DMS 273 treated with DMSO at 0.1 percent for 48 hours (cell line): ENCODE data around the gene DYNLL1.
"Not testable (repeated sequence)": the region's sequence is repeated elsewhere in the genome, so short reads cannot be mapped to it uniquely, and the experiment has no call there.

Source experiments
- DNase-seq: peaks from one replicate; lab custom pipeline; 2025; lab: John Stamatoyannopoulos, UW

DYNLL1 gene

DNA sequence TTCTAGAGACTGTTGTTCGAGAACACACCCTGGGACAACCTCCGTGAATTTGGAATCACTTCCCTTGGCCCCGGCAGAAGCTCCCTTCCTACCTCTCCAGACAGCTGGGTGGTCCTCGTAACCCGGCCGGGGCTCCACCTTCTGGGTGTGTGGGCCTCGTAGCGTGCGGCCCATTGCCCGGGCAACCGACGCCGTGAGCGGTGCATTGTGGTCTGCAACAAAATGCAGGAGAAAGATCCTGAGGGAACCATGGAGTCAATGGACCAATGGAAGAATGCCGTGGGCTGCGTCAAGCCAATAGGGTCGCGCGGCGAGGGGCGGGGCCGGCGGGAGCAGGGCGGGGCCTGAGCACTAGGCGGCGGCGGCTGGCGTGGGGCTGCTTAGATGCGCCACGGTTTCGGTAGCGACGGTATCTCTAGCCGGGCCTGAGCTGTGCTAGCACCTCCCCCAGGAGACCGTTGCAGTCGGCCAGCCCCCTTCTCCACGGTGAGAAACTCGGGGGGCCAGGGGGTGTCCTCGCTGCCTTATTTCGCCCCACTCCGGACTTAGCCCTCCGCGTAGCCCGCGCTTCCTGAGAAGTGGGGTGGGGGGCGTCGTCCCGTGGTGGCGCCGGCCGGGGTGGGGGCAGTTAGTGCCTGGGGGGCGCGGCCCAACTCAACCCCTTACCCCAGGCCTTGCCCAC lies at the start of gene DYNLL1:
Gene DYNLL1, plus strand, starts transcription at position 383 of the 682 bp plus-strand sequence. CDS start 309 bp downstream, outside the sequence.
- DNase-seq = peak; percentile 75

DNA sequence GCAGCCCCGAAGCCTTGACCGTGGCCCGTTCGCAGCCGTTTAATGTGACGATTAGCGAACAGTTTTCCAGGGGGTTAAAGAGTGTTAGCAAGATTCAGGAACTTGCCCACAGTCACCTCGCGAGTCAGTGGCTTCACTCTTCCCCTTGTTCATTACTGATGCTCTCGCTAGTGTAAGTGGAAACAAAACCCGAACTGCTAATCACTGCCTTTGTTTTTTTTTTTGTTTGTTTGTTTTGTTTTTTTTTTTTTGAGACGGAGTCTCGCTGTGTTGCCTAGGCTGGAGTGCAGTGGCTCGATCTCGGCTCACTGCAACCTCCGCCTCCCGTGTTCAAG lies 49.1 kb upstream of the DYNLL1 start:
- DNase-seq = not testable (repeated sequence)

DNA sequence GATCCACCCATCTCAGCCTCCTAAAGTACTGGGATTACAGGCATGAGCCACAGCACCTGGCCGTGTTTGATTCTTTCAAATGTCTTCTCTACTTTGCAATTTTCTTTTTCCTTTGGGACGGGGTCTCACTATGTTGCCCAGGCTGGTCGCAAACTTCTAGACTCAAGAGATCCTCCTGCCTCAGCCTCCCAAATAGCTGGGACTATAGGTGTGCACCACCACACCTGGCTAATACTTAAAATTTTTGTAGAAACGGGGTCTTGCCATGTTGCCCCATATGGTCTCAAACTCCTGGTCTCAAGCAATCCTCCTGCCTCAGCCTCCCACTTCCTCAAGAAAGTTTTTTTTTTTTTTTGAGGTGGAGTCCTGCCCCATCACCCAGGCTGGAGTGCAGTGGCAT lies 47.9 kb upstream of the DYNLL1 start:
- DNase-seq = no peak

DNA sequence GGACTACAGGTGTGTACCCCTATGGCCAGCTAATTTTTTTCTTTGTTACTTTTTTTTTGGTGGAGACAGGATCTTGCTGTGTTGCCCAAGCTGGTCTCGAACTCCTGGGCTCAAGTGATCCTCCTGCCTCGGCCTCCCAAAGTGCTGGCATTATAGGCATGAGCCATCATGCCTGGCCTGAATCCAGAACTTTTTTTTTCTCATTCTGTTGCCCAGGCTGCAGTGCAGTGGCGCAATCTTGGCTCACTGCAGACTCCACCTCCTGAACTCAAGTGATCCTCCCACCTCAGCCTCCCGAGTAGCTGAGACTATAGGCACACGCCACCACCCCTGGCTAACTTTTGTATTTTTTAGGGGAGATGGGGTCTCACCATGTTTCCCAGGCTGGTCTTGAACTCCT lies 43.4 kb upstream of the DYNLL1 start:
- DNase-seq = not testable (repeated sequence)

DNA sequence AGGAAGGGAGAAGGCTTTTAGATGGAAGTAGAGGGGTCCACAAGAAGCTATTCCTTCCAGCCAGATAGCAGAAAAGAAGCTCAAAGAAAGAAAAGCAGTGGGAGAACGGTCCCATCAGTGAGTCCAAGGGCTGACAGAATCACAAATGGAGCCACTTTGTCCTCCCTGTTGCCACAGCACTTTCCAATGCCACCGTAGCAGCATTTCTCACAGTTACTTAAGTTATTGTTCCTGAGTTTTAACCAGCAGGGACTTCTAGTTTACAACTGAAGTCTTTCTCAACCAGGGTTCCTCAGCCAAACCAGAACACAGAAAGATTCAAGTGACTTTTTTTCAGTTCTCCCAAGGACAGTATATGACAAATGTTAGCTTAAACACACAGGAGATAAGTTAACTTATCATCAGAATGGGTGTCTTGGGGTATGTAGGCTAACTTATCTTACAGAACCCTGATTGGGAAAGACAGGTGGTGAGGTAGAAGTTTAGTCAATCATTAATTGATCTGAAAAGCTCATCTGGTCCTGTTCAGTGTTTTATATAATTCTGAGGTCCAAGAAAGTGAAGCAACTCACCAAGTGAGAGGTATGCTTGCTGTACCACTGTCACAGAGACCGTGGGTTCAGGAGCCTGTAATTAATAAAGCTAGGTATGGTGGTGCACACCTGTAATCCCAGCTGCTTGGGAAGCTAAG lies 42.7 kb upstream of the DYNLL1 start:
- no peak for DNase-seq

DNA sequence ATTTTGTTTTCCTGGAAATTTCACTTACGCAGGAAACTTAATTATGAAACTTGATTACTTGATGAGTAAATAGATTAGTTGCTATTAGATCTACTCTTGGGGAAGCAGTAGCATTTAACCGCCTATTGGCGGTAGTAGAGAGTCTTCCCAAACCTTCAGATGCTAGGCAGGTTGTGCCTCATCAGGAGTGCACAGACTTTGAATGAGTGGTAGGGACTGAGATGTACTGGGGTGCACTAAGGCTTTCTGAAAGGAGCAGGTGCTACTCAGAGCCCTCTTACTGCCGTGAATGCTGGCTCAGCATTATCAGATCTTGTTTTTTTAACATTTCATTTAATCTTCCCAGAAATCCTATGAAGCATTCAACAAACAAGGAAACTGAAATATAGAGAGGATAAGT lies 41.9 kb upstream of the DYNLL1 start:
- DNase-seq = no peak

DNA sequence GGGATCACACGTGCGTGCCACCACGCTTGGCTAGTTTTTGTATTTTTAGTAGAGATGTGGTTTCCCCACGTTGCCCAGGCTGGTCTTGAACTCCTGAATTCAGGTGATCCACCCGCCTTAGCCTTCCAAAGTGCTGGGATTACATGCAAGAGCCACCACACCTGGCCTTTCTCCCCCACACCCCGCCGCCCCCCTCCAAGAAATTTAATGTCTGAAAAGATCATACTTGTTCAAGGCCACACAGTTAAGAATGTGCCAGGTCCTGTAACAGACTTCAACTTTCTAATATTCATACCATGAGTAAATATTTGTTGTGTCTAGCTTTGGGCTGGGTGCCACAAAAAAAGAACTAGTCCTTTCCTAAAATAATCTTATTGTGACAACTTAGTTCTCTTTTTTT lies 40.6 kb upstream of the DYNLL1 start:
- DNase-seq = no peak

DNA sequence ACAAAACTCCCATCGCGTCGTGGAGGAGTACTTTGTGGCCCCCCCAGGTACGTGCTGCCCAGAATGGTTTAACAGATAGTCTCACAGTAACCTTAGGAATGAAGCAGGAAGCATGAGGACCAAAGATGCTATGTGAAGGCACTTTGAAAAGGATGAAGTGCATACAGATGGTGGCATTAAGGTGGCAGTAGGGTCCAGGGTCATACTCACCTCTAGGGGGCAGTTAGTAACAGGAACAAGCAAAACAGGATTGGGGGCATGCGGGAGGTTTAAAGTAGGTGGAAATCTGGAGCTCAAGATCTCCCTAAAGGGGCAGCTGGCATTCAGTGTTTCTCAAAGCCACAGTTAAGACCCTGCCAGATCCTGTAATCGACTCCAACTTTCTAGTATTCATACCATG lies 38.8 kb upstream of the DYNLL1 start:
- DNase-seq = no peak

DNA sequence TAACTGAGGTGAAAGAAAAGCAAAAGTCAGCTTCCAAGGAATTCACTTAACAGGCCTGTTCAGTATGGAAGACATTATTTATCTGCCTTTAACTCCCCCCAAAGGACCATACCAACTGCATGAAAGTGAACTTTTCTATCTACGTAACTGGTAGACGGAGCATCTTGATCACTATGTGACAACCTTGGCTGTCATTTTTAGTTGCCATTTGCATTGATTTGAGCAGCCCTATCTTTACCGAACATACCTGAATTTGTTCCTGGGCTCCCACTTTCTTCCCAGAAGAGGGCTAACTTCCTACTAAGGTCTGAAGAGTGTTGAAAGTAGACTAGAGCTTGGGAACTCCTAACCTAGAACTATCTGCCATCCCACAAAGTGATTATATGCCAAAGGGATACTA lies 35.8 kb upstream of the DYNLL1 start:
- no peak for DNase-seq

DNA sequence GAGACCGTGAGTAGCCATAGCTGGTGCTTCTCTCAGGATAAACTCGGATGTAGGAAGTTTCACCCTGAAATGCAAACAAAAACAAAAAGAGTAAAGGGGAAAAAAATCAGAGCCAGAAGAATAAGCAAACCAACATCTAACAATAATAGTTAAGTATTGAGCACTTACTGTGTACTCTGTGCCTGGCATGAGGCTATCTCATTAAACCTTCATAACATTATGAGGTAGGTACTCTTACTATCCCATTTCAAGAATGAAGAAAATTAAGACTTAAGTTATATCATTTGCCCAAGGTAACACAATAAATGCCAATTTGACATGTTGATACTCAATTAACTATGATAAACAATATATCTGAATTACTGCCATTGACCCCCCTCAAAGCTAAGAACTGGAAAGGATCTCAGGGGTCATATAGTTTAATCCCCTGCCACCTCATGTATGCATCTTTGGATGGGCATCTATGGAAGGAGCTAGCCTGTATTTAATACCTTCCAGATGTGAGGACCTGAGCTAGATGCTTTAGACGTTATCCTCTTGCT lies 33.7 kb upstream of the DYNLL1 start:
- DNase-seq = no peak

DNA sequence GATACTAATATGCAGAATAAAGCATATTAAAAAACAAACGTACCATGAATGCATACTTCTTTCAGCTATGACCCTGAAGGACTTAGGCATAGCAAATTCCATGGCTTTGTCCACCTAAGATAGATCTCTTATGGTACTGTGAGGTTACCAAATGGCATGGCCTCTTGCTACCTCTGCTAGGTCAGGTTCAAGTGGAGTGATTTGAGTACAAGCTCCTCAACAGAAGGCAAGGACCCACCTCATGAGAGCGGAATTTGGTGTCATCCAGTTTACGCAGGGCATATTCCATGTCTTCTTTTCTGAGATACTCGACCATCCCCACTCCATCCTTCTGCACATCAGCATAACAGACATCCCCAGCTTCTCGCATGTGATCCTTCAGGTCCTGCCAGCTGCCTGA lies 32.2 kb upstream of the DYNLL1 start:
- no peak for DNase-seq

DNA sequence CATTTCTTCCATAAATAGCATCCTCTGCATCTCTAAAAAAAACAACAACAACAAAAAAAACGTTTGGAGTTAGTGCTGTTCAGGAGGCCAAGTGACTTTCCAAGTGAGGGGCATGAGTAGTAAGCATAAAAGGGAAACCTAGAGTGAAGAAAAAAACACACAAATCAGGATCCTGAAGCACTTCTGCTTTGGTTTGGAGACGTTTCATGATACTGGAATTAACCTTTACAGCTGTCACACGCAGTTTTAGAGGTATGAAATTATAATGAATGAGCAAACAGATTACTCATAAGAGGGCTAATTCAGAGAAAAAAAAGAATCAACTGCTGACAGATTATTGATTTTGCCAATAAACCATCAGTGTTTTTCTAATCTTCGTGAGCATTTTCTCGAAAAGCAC lies 30.2 kb upstream of the DYNLL1 start:
- no peak for DNase-seq

DNA sequence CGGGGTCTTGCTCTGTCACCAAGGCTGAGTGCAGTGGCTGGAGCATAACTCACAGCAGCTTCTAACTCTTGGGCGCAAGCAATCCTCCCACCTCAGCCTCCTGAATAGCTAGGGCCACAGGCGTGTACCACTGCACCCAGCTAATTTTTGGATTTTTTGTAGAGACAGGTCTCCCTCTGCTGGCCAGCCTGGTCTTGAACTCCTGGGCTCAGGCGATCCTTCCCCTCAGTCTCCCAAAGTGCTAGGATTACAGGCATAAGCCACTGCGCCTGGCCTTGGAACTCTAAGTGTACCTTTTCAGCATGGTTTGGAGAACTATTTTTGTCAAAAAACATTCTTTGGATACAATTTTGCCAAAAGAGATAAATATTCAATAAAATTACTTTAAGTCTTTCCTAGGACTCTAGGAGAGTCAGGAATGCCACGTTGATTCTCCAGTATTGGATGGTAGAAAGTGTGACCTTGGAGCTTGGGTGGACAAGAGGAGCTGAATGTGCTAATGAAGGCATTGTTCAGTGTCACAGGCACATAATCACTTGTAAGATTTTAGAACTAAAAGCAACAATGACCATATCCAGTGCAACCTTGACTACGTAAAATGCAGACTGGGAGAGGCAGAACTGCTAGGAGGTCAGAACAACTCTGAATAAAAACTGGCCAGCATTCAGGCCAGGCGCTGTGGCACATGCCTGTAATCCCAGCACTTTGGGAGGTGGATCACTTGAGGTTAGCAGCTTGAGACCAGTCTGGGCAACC lies 29.2 kb upstream of the DYNLL1 start:
- DNase-seq = no peak

DNA sequence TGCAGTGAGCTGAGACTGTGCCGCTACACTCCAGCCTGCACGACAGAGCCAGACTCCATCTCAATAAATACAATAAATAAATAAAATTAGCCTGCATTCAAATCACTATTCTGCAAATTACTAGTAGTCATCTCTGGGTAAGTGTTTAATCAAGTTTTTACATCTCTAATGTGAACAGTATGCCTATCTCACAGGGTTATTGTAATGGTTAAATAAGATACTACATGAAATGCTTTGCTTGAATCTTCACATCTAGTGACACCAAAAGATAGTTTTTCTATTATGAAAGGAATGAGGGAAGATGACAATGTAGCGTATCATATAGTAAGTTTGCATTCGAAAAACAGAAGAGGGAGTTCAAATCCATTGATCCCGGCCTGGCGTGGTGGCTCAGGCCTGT lies 28.5 kb upstream of the DYNLL1 start:
- no peak for DNase-seq

DNA sequence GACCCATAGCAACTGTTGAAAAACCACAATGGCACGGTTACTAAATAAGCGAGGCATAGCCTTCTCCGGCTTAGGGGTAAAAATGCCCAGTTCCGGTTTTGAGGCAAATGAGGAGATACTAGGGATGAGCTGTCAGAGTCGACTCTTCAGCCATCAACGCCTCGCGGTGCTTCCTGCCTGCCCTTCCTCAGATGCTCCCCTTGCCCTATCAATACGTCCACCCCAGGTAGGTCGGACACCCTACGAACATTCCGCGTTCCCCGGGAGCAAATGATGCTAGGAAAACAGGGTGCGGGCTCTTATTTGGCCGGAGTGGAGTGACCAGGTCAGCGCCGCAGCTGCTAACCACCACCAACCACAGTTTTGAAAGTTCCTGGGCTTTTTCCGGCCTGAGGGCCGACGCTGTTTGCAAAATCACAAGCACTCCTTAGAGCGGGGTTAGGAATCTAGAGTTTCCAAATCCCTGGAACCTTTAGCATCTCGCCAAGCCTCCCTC lies 27.5 kb upstream of the DYNLL1 start:
- no peak for DNase-seq

DNA sequence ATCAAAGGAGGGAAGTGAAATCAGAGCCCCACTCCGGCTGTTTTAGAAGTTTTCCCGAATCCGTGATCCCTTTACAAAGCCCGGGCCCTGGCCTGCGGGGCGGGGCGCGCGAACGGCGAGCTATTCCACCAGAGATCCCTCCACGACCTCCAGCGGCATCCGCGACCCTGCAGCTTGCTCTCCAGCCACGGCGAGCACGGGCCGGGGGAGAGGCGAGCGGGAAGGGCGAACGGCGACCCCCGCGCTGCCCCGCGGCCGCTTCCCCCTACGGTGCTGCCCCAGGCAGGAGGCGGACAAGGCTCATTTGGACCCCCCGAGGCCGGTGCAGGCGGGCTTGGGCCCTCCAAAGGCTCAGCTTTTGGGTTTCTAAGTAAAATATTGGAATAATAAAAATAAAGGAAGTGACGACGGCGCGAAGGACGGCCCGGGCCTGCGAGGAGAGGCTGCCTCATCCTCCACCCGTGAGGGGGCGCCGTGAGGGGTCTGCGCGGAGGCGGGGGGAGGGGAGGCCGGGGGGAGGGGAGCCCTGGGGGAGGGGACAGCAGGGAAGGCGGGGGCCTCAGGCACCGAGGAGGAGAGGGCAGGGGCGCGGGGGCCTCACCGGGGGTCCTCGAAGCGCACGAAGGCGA lies 27.0 kb upstream of the DYNLL1 start:
- DNase-seq = no peak

DNA sequence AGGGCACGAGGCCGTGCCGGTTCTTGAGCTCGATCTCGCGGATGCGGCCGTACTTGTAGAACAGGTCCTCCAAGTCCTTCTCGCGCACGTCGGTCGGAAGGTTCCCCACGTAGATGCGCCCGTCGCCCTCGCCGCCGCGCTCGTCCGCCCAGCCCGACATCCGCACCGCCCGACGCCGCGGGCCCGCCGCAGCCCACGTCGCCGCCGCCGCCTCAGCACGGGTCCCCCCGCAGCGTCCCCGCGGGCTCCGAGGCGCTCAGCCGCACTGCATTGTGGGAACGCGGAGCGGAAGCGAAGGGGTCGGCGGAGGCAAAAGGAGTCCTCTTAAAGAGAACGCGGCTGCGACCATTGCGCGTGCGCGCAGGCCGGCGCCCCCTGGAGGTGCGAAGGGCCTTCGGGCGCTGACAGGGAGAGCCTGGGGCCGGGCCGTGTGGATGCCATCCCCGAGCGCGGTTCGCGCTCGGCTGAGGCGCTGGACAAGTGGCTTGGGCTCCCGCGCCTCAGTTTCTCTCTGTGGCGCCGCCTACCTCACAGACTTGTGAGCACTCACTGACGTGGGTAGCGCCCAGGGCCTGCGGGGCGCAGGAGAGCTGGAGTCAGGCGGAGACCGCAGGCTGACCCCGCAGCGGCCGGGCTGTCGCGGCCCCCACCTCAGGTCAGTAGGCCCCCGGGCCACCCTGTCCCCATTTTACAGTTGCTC lies 26.3 kb upstream of the DYNLL1 start, which contains the start of gene SRSF9:
Gene SRSF9, minus strand, starts transcription at position 299 of the 700 bp plus-strand sequence. Its CDS starts 139 bp downstream, at position 160.
- DNase-seq = peak; percentile 69

DNA sequence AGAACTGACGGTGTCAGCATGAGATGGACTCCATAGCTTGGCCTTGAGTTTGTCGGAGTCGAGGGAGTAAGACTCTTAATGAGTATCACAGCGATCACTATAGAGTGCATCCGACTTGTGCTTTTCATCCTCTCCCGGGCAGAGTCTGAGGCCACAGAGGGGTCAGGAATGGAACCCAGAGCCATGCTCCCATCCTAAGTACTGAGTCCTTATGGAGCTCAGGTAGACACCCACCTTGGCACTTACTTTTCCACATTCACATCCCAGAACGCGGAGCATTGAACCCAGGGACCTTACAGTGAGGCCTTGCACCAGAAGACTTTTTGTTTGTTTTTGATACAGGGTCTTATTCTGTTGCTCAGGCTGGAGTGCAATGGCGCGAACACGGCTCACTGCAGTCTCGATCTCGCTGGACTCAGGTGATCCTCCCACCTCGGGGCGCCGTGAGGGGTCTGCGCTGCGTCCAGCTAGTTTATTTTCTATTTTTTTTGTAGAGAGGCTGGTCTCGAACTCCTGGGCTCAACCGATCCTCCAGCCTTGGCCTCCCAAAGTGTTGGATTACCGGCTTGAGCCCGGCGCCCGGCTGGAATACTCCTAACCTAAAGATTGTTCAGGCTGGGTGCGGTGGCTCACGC lies 25.6 kb upstream of the DYNLL1 start:
- DNase-seq = no peak

DNA sequence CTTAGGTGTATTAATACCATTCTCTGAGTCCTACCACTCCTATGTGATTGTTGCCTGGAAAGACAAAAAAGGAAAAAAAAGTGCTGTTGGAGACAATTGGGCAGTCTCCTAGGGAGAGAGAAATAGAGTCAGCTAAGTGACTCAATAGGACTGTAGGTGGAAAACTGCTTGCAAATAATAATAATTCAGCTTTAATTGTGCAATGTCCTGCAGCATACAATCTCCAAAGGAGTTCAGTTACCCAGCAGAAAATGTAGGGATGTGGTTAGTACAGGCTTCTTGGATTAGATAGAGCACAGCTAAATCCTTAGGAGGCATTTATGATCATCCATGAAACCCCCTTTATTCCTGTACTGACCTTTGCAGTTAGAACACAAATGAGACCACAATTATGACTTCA lies 23.4 kb upstream of the DYNLL1 start:
- no peak for DNase-seq

DNA sequence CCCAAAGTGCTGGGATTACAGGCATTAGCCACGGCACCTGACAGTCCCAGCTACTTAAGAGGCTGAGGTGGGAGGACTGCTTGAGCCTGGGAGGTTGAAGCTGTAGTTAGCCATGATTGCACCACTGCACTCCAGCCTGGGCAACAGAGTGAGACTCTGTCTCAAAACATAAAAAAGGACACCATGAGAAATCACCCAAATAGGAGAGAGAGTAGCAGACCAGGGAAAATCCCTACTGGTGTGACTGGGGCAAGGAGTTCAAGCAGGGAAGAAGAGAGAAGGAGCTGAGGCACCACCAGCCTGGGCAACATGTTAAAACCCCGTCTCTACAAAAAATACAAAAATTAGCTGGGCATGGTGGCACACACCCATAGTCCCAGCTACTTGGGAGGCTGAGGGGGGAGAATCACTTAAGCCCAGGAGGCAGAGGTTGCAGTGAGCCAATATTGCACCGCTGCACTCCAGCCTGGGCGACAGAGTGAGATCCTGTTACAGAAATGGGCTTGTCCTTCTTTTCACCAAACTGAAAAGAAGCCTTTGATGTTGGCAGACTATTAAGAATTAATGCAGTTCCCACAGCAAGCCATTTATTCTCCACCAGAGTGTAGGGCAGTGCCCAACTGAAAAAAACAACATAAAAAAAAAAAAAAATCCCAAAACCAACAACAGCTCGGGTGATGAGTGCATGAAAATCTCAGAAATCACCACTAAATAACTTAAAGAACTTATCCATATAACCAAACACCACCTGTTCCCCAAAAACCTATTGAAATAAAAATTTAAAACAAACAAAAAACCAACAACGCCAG lies 21.9 kb upstream of the DYNLL1 start:
- no peak for DNase-seq
